GM18520 (cell line): Measurements from ENCODE around the gene SH3GLB1.

Experiments used
- ATAC-seq: cut with Tn5 transposase; IDR thresholded peaks from one replicate; pipeline ENCODE4 v1.9.1; 2021; ENCODE audit not compliant: unreplicated experiment

Gene SH3GLB1

DNA sequence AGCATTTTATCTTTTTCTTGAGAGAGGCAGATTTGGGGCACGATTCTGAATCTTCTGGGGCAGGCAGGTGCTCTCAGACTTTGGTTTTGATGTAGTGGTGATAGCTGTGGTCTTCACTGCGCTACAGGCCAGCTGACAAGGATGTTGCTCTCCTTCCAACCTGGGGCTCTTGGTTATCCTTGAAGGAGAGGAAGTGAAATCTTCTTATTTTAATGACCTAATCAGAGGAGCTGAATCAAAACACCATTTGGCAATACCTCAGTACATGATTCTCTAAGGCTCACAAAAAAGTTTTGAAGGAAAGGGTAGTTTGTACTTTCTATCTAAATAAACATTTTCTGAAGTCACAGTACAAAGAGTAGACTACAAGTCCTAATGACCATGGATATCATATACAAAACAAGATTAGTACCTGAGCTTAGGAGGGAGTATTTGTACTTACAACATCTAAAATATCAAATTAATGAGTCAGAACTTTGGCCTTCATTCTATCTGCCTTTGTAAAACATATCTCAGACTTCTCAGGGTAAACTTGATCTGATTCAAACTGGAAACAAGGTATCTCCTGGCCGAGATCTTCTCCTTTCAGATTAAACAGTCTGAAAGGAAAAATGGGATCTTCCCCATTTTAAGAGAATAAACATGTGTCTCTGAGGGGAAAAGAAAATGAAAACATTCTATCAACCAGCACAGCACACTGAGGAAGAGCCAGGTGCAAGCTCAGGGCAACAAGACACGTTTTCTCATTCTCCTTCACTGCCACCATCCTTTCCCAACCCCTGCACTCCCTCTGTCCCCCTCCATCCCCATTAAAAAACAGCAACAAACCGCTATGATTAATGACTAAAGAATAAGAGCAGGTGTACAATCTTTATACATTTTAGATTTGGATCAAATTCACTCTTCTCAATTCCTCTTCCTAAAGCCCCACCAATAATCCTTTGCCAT, 69.2 kb downstream of the SH3GLB1 start:
- ATAC-seq: no peak

DNA sequence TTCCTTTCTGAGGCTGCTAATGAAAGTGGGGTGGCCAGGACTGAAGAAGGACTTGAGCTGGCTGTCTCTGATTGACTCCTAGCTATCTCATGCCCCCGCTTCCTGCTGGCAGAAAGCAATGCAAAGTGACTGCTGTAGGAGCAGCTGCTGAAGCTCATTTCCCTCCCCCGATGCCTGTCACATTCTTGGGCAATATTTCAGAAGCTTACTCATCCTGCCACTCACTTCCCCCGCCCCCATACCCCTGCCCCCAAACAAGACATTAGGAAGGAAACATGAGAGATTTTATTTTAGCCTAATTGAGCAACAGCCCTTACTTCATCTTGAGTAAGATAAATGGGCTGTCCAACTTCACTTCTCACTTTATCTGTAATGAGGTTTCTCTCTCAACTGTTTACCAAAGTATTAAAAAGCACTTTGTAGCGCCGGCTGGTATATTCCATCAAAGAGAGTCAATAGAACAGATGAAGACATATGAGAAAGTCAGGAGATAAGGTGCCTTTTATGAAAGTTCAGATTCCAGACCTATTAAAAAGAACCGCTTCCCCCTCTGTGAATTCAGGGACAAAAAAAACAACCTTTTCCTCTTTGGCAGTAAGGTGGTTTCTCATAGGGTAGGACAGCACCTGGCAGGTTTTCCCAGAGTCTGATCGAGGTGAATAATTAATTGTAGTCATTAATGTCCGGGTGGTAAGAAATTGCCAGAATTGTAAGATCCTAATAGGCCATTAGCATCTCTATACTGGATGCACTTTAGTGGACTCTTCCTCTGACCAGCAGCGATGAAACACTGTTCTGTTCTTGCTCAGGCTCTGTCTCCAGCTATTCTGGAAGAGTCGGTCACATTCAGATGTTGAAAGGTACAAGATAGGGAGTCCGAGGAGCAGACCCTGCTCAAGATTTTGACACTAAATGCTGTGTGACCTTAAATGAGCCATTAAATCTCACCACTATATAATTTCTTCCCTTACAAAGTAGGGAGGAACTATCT, 70.2 kb downstream of the SH3GLB1 start:
- peak; percentile 87 for ATAC-seq

DNA sequence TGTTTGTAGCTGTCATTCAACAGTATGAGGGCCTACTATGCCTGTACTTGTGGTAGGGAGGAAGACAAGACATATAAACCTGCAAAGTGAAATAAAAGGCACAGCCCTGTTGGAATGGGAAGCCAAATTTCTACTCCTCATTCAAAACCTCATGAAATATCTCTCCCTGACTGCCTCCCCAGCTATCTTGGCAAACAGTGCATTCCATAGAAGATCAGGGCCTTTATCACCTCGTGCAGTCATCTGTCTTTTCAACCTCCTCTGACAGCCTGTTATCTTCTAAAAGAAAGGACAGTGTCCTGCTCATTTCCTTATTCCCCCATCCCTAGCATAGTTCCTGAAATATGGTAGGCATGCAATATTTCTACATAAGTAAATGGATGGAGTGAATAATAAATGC, 71.0 kb downstream of the SH3GLB1 start:
- ATAC-seq: no peak

DNA sequence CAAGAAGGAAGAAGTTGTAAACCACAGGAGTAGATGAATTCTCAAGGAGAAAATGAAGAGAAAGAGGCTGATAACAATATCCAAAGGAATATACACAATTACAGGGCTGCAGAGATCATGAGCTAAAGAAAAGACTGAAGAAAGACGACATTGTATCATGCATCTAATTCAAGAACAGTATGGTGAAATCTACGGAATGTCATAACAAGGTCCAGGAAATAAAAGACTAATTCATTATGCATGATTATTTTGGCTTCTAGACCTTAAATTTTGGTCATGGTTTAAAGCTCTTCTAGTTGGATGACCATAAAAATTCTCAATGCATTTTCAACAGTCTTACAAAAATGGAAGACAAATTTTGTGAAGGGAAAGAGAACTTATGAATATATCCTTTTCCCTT, 71.7 kb downstream of the SH3GLB1 start:
- ATAC-seq: no peak

DNA sequence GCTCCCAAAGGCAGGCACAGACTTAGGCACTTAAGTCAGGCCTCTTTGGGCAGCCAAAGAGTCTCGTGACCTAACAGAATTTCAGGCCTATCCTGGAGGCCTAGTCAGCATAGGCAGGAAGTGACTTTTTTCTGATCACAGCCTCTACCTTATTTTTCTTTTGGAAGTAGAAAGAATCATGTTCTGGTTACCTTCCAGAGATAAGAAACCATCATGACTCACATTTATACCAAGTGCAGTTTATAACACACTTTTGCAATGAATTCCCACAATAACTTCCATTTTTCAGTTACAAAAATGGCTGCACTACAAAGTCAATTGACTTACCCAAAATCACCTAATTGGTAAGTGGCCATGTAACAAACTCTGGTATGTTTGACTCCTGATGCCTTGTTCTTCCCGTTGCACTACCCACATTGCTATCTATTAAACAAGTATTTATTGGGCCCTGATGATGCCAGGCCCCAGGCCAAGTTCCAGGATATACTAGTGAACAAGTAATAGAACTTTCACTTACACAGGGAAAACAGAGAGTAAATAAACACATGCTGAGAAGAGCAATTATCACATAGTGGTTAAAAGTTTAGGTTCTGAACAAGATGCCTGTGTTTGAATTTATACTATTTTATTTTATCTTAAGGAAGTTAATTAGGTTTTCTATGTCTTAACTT, 74.3 kb downstream of the SH3GLB1 start:
- ATAC-seq: no peak

DNA sequence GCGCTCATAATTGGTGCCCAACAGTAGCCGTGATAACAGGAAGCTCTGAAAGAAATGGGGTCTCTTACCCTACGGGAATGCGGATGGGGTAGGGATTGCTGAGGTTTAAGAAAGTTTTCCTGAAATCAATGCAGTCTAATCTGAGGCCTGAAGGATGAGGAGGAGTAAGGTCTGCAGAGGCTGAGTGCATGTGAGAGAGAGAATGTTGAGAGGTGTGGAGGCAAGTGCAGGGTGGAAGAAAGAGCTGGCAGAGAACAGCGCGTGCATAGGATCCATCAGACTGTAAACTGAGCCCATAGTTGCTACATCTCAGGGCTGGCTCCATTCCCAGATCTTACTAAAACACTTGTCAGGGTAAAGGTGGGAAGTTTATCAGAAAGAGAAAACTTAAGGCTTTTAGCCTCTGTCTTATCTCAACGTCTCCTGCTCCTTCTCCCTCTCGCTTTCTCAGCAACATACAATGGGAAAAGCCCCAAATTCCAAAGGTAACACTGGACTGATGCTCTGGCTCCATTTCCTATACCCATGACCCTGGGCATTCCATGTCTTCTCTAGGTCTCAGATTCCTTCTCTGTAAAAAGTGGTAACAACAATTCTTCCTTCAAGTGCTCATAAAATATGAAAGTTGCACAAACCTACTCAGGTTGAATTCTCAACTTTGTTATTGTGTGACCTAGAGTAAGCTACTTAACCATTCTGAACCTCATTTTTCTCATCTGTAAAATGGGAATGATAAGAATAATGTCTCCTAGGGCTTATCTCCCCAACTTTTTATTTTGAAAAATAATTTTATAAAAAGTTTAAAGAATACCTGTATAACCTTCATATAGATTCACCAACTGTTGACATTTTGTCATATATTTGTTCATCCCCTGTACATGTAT, 75.2 kb downstream of the SH3GLB1 start:
- ATAC-seq: no peak

DNA sequence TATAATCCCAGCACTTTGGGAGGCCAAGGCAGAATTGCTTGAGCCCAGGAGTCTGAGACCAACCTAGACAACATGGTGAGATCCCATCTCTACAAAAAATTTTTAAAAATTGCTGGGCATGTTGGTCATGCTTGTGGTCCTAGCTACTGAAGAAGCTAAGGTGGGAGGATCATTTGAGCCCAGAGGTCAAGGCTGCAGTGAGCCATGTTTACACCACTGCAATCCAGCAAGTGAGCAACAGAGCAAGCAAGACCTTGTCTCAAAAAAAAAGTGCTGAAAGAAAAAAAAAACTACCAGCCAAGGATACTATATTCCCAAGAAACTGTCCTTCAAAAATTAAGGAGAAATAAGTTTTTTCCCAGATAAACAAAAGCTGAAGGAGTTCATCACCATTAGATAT, 78.1 kb downstream of the SH3GLB1 start:
- no peak for ATAC-seq

DNA sequence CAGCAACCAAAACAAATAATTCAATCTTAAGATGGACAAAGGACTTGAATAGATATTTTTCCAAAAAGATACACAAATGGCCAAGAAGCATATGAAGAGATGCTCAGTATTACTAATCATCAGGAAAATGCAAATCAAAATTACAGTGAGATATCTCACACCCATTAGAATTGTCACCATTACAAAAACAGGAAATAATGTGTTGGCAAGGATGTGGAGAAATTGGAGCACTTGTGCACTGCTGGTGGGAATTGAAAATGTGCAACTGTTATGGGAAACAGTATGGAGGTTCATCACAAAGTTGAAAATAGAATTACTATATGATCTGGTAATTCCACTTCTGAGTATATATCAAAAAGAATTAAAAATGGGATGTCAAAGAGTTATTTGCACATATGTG, 83.2 kb downstream of the SH3GLB1 start:
- ATAC-seq: no peak

DNA sequence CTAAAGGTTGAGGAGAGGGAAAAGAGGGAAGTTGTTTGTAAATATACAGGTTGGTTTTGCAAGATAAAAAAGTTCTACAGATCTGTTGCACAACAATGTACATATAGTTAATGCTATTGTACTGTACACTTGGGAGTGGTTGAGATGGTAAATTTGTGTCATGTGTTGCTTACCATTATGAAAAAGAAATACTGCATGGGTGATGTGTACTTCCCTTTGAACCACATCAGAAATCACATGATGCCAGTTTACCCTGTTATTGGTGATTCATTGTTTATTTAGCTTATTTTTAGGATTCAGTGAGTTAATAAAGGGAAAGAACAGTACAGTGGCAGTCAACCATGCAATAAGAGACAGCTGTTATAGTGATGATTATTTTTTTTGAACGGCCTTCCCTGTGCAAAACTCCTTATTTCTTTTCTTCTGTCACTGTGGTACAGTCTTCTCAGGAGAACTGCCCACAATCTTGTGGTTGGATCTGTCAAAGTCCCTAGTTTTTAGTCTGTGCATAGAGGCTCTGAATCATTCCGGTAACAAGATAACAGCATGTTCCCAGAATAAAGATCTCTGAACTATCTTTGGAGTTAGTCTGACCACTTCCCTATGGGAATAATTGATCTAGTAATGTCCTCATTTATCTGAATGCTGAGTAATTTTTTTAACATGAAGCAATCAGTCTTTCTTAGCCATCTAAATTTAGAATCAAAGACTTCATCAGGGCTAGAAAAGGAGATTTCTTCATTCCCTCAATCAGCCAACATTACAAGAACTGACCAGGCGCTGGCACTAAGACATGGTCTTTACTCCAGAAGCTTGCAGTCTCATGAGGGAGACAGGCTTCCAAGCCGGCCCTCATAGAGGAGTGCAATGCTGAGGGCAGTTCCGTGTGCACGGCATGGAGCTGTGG, 84.2 kb downstream of the SH3GLB1 start:
- ATAC-seq: no peak

DNA sequence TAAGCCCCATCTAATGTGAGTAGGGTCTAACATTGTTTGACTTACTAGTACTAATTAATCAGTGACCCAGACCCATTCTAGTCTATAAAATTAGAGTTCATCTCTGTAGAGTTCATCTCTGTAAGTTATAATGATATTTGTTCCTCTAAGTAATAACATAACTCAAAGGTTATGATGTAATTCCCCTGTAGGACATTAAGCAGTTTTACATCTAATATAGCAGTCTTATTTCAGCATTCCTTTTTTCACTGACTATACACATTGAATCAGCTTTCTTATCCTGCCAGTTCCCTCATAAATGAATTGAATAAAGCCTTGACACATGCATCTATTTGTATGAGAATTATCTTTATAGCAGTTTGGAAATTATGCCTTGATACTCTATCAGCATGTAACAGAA, 90.9 kb downstream of the SH3GLB1 start:
- ATAC-seq: no peak
